Gastroesophageal sphincter (tissue), 3 donors: Measurements from ENCODE around the gene ZNF582.

ENCODE experiments used
- POLR2A ChIP-seq, 2 donors: fragments of 450-650 bp; IDR thresholded peaks; one replicate each; pipeline ENCODE4 v1.6.1; 2017; ENCODE audit warnings: antibody characterized with exemption in 2 of 2, mild to moderate bottlenecking in 2 of 2, moderate library complexity in 1 of 2
- POLR2AphosphoS5 ChIP-seq: sonication (generic); formaldehyde crosslinking; IDR thresholded peaks from one replicate; pipeline ENCODE4 v1.6.1; 2017; ENCODE audit warnings: antibody characterized with exemption
- TF ChIP-seq, protein P1 (sequence below), 4 experiments: fragments of 200-600 bp in 2 of 4; fragments of 450-650 bp in 2 of 4; sonication (generic) in 1 of 4; IDR thresholded peaks; one replicate each; pipeline ENCODE4 v1.5.1; 2017 to 2019; ENCODE audit warnings: antibody characterized with exemption in 4 of 4, mild to moderate bottlenecking in 2 of 4, moderate library complexity in 2 of 4

DNA sequence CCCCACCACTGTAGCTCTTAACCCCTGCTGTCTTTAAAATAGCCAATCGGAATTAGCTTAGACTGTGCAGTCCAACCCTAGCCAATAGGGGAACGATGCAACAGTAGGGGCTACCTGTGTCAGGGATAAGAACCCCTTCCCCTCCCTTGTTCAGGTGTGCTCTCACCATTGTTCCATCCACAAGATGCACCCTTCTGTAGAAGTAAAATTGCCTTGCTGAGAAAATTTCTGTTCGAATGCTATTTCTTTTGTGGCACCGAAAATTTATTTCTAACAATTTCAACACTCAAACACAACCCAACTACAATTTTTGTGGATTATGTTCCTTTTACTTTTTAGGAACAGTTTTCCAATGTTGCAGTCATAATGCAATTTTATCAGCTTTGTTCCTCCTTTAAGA is 7.2 kb upstream of the ZNF582 start:
- no peak for TF ChIP-seq POLR2A (IDR thresholded peaks at IDR 0.05)
- TF ChIP-seq POLR2AphosphoS5 = no peak
- TF ChIP-seq, protein P1, sequence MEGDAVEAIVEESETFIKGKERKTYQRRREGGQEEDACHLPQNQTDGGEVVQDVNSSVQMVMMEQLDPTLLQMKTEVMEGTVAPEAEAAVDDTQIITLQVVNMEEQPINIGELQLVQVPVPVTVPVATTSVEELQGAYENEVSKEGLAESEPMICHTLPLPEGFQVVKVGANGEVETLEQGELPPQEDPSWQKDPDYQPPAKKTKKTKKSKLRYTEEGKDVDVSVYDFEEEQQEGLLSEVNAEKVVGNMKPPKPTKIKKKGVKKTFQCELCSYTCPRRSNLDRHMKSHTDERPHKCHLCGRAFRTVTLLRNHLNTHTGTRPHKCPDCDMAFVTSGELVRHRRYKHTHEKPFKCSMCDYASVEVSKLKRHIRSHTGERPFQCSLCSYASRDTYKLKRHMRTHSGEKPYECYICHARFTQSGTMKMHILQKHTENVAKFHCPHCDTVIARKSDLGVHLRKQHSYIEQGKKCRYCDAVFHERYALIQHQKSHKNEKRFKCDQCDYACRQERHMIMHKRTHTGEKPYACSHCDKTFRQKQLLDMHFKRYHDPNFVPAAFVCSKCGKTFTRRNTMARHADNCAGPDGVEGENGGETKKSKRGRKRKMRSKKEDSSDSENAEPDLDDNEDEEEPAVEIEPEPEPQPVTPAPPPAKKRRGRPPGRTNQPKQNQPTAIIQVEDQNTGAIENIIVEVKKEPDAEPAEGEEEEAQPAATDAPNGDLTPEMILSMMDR (IDR thresholded peaks at IDR 0.05) = no peak
